GM12892 (cell line): ENCODE data around the gene LCNL1.

Experiments
- DNase-seq: peaks from one replicate; pipeline ENCODE4 v3.0.0; 2011; ENCODE audit not compliant: insufficient read length
- FAIRE-seq: peaks from 2 replicates; lab custom pipeline; 2011; peaks lifted over from hg19 to GRCh38; lab: Jason Lieb, UNC
- POLR2A ChIP-seq: IDR thresholded peaks from 2 replicates; pipeline ENCODE4 v1.6.1; 2011; ENCODE audit warnings: low read depth, low read length, control low read depth
- POLR2AphosphoS5 ChIP-seq: IDR thresholded peaks from 2 replicates; pipeline ENCODE4 v1.6.1; 2011; ENCODE audit warnings: low read depth, low read length, control low read depth
- TAF1 ChIP-seq: IDR thresholded peaks from 2 replicates; pipeline ENCODE4 v1.6.1; 2011; ENCODE audit warnings: low read depth, mild to moderate bottlenecking, control low read depth, low read length, borderline replicate concordance

LCNL1 gene

GRCh38 chr9:136984464-136985026 lies 1.8 kb downstream of the LCNL1 start:
- no peak for TF ChIP-seq POLR2AphosphoS5
- no peak for TF ChIP-seq TAF1
- TF ChIP-seq POLR2A = no peak
- DNase-seq (no peak), FAIRE-seq (no peak)

DNA sequence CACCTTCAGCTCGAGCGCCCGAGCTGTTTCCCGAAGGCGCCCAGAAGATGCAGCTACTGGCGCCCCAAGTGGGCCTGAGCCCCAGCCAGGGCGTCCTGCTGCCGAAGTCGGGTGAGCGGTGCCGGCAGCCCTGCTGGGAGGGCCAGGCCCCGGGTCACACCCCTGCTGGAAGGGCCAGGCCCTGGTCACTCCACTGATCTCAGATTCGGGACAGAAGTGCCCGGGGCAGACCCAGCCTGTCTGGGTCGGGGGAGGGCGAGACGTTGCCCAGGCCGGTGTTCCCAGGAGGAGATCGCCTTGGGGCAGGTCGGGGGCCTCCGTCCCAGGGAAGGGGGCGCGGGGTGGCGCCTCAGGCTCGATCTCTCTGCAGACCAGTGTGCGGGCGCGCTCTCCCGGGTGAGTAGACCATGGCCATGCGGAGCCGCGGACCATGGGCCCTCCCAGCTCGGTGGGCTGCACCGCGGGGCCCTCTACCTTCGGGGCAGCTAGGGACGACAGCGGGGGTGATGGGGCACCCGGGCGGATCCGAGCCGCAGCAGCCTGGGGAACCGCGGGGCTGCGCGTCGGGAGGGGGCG lies 2.3 kb downstream of the LCNL1 start:
- TF ChIP-seq POLR2A (no peak), TAF1 (no peak), POLR2AphosphoS5 (no peak)
- no peak for DNase-seq
- FAIRE-seq = no peak

DNA sequence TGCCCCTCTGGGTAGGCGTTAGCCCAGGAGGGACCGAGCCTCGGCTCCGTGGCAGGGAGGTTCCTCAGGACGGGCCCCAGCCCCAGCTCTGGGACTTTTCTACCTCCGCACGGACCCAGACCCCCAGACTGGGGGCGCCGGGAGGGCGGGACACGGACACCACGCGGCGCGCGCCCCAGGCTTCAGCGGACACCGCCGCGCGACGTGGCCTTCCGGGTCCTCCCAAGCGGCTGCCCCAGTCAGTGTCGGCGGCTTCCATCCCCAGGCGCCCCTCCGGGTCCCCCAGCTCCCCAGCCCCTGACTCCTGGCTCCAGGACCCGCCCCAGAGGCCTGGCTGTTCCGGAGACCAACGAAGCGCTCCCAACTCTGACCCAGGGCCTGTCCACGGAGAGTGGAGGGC lies 3.1 kb downstream of the LCNL1 start:
- FAIRE-seq (no peak), DNase-seq (no peak)
- TF ChIP-seq POLR2A (no peak), POLR2AphosphoS5 (no peak), TAF1 (no peak)

GRCh38 chr9:136988872-136989271 lies 6.1 kb downstream of the LCNL1 start:
- no peak for TF ChIP-seq TAF1
- TF ChIP-seq POLR2A = no peak
- TF ChIP-seq POLR2AphosphoS5 = no peak
- no peak for FAIRE-seq
- DNase-seq = no peak

DNA sequence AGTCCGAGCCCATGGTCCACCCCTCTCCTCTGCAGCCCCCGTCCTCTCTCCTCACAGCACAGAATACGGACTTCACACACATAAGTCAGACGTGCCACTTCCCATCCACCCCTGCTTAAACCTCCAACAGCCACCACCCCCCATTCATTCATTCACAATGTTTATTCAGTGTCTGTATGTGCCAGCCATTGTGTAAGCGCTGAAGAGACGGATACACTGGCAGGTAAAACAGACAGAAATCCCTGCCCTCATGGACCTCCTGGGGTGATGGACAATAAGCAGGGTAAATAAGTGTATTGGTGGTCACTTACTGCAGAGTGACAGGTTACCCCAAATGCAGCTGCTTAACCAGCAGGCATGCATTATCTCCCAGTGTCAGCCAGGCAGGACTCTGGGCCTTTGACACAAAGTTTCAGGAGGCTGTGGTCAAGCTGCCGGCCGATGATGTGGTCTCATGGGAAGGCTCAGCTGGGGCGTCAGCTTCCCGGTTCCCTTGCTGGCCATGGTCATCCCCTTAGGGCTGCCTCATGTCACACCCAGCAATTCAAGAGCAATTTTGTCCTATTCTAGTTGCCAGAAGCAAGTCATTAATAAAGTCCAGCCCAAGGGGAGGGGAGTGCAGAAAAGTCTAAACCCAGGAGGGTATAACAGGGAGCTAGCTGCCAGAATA lies 7.6 kb downstream of the LCNL1 start:
- DNase-seq = no peak
- no peak for FAIRE-seq
- TF ChIP-seq POLR2A (no peak), POLR2AphosphoS5 (no peak), TAF1 (no peak)

GRCh38 chr9:136991993-136992818 lies 9.4 kb downstream of the LCNL1 start, which contains the start of gene PAXX:
TSS of gene PAXX (plus strand) at chr9:136992422. CDS start at chr9:136992444, 22 bp downstream.
- FAIRE-seq (peak; percentile 93), DNase-seq (peak; percentile 99)
- TF ChIP-seq POLR2A (peak; percentile 58; the same call in 1 of the 2 replicates), TAF1 (0 out of 2 replicates have a peak, but pooled peaks have one; percentile 30), POLR2AphosphoS5 (no peak)

DNA sequence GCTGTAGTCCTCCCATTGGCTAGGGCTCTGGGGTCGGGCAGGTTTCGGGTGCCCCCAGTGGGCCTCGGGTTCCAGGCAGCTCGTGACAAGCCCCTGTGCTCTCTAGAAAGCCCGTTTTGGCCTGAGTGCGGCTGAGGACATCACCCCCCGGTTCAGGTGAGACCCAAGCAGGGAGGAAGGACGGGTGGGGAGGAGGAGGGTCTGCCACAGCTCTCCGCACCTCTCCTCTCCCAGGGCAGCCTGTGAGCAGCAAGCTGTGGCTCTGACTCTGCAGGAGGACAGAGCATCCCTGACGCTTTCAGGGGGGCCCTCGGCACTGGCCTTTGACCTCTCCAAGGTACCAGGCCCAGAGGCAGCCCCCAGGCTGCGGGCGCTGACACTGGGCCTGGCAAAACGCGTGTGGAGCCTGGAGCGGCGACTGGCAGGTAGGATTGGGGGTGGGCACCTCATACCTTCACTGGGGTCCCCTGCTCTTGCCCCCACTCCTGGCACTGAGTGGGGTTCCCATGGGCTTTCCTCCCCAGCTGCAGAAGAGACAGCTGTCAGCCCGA lies 10.1 kb downstream of the LCNL1 start:
- FAIRE-seq = peak; percentile 9
- DNase-seq = no peak
- TF ChIP-seq TAF1 = no peak
- TF ChIP-seq POLR2AphosphoS5 = no peak
- TF ChIP-seq POLR2A = no peak

DNA sequence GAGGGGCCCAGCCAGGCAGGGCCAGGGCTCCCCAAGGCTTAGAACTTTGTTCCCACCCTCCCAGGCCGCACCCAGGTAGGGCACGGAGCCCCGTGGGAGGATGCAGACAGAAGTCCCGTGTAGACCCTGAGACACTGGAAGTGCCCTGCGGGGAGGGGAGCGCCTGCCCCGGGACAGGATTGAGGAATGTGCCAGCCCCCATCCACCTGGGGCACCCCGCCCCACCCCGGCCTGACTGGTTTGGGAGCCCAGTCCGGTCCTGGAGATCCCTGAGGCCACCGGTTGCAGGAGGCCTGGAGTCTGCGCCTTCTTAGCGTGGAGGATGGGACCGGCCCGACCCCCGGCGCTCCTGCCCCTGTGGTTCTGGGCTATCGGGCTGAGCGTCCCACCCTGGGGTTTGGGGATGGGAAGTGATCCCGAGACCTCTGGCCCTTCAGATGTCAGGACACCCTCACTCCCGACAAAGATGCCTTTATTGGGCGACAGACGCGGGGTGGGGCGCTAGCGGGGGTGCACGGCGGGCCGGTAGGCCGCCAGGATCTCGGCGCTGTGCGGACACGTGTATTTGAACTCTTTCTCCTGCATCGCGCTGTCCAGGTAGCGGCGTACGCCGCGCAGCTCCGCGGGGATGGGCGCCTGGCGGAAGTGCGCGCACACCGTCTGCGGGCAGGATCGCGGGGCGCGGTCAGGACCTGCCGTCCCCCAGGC lies 11.5 kb downstream of the LCNL1 start:
- no peak for FAIRE-seq
- DNase-seq = no peak

GRCh38 chr9:136994888-136995230 lies 12.1 kb downstream of the LCNL1 start:
- no peak for FAIRE-seq
- TF ChIP-seq TAF1 = no peak
- no peak for TF ChIP-seq POLR2AphosphoS5
- no peak for TF ChIP-seq POLR2A

More for the DNA sequence above, 11.5 kb downstream of the LCNL1 start:
- no peak for TF ChIP-seq POLR2AphosphoS5
- TF ChIP-seq POLR2A = no peak
- TF ChIP-seq TAF1 = no peak

DNA sequence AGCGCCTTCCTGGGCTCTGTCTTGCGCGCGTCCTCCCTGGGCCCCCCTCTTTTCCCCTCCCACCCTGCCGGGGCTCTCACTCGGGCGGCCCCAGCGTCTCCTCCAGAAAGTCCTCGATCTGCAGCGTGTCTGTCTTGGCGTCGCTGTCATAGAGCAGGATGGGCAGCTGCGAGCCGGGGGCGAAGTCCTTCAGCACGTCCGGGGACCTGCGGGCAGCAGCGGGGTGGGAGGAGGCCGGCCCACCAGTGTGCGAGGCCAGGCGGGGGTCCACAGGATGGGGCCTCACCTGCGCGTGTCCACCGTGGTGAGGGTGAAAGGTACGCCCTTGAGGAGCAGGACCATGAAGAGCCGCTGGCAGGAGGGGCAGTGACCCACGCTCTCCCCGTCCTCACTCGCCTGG lies 12.6 kb downstream of the LCNL1 start:
- FAIRE-seq (no peak), DNase-seq (no peak)
- TF ChIP-seq TAF1 (no peak), POLR2A (no peak), POLR2AphosphoS5 (no peak)

More at GRCh38 chr9:136994888-136995230, 12.1 kb downstream of the LCNL1 start:
- no peak for DNase-seq

DNA sequence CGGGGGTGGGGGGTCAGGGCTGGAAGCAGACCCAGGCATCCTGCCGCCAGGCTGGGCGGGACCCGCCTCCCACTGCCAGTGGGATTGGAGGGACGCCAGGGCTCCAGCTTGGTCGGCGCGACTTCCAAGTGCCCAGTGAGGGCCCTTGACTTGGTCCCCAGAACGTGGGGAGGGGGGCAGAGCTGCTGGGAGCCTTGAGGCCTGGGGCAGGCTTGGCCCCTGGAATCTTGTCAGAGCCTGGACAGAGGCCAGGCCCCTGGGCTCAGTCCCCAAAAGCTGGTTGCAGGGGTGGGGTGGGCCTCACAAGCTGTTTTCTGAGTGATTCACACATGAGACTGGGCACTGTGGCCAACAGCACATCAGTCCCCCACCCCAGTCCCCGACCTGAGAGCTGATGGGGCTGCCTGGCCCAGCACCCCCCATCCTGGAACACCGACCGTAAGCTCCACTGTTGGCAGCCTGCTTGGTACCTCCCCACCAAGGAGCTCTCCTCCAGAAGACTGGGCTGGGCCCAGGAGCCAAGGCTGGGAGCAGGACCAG lies 13.0 kb downstream of the LCNL1 start:
- FAIRE-seq (no peak), DNase-seq (no peak)

More for the DNA sequence above, 13.0 kb downstream of the LCNL1 start:
- TF ChIP-seq POLR2AphosphoS5 = no peak
